CD4-positive, alpha-beta T cell treated with Interleukin-4 for 4 hours (primary cell): ENCODE data around the gene SIGLEC11.
"Not testable (repeated sequence)": the region's sequence is repeated elsewhere in the genome, so short reads cannot be mapped to it uniquely, and the experiment has no call there.

ENCODE experiments used
- DNase-seq: peaks from one replicate; pipeline ENCODE4 v3.0.0-alpha.2; 2020

SIGLEC11 gene, protein sequence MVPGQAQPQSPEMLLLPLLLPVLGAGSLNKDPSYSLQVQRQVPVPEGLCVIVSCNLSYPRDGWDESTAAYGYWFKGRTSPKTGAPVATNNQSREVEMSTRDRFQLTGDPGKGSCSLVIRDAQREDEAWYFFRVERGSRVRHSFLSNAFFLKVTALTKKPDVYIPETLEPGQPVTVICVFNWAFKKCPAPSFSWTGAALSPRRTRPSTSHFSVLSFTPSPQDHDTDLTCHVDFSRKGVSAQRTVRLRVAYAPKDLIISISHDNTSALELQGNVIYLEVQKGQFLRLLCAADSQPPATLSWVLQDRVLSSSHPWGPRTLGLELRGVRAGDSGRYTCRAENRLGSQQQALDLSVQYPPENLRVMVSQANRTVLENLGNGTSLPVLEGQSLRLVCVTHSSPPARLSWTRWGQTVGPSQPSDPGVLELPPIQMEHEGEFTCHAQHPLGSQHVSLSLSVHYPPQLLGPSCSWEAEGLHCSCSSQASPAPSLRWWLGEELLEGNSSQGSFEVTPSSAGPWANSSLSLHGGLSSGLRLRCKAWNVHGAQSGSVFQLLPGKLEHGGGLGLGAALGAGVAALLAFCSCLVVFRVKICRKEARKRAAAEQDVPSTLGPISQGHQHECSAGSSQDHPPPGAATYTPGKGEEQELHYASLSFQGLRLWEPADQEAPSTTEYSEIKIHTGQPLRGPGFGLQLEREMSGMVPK

GRCh38 chr19:49960980-49961379 lies at the start of gene SIGLEC11:
Gene SIGLEC11 (minus strand): TSS chr19:49961172. CDS start chr19:49961081, 91 bp downstream.
- not testable (repeated sequence) for DNase-seq

DNA sequence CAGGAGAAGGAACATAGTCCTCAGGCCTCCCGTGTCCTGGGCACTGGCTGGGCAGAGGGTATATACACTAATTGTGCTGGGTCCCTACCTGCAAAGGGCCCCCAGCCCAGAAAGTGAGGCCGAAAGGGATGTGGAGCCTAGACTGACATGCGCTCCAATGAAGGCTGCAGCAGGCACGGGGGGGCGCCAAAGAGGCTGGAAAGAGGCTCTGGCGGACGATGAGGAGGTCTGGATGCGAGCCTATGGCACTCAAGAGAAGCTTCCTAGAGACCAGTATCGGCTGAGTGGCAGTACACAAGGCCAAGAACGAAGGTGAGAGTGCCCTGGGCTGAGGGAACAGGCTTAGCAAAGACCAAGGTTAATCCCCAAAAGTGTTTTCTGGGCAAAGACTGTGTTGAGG lies 47.6 kb upstream of the SIGLEC11 start:
- DNase-seq, result no peak

DNA sequence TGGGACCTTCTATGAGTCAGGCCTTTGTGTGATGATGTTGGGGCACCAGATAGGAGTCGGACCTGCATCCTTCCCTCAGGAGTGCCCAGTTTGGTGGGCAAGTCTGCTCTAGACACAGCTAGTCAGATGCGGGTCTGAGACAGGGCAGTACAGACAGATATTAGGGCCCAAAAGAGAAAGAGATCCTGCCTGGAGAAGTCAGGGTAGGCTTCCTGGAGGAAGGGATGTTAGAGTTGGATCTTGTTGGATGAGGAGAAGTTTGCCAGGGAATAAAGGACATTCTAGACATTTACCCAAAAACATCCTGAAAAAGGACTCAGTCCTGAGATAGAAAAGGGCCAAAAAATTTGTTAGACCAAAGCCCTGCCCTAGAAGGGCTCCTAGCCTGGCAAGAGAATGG lies 47.0 kb upstream of the SIGLEC11 start:
- no peak for DNase-seq

GRCh38 chr19:50007170-50007569 lies 46.2 kb upstream of the SIGLEC11 start:
- DNase-seq, result no peak

DNA sequence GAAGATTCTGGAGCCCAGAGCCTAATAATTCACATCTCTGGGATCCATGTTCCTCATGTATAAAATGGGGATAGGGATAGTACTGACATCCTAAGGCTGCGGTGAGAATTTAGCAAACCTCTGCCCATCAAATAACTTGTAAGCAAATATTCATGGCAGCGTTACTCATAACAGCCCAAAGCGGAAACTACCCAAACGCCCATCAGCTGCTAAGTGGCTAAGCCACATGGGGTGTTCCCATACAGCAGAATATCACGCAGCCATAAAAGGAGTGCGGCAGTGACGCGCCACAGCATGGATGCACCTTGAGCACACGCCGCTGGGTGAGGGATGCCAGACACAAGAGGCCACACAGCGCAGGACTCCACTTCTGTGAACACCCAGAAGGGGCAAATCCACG lies 44.5 kb upstream of the SIGLEC11 start:
- DNase-seq, result no peak

- peak; percentile 50 for DNase-seq
These were observed 42.9 kb upstream of the SIGLEC11 start for GRCh38 chr19:50003810-50004419.

DNA sequence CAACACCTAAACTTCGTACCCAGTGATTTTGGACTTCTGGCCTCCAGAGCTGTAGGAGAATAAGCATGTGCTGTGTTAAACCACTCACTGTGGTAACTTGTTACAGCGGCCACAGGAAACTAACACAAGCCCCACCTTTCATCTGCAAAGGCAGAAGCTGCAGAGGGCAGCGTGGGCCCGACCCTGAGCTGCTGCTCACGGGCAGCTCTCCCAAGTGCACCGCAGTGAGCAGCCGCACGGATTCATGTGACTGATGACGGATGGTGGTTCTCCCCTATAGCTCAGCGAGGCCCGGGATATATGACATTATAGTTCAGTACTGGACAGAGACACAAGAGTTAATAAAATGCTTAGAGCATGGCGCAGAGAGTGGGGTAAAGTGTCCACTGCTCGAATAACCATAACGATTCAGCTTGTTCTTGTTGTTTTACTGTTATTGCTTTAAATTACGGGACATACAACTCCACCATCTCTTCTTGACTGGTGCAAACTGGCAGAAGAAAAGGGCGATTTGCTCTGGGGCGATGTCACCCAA lies 42.3 kb upstream of the SIGLEC11 start:
- no peak for DNase-seq

DNA sequence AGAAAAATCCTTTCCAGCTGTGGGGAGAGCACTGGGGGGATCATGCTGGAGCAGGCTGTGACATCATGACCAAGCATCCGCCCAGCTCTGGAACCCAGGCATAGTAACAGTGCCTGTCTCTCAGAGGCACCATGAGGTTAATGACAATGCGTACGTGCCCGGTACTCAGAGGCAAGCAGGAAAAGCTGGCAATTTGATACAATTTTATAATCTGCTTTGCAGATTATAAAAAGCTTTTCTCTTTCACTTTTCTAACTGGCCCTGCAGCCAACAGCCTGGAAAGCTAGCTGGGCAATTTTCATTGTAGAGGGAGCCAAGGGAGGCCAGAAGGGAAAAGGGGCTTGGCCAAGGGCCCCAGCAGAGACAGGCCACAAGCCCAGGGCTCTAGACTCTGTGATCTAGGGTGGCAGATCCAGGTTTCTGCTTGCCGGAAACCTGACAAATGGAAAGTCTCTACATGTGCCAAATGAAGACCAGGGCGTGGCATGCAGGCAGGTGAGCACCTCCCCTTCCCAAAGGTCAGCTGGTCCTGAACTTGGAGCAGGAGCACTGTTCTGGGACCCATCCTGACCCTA lies 41.5 kb upstream of the SIGLEC11 start:
- no peak for DNase-seq

DNA sequence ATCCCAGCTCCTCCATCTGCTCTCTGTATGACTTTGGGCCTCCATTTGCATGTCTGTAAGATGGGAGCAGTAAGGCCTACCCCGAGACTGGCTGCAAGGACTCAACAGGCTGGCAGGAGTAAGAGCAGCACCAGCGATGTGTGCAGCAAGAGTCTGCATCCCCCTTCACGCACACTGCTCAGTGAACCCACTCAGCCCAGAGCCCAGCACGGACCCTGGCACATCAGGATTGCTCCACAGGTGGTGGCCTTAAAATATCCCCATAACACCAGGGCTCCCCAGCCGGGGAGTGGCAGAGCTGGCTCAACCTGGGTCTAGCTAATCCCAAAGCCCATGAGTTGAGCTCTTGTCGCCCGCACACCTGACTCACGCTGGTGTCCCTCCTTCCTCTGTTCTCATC lies 40.8 kb upstream of the SIGLEC11 start:
- no peak for DNase-seq

- no peak for DNase-seq
These were observed 40.0 kb upstream of the SIGLEC11 start for GRCh38 chr19:50000841-50001557.

GRCh38 chr19:50000038-50000840 lies 39.3 kb upstream of the SIGLEC11 start:
- DNase-seq, result no peak

DNA sequence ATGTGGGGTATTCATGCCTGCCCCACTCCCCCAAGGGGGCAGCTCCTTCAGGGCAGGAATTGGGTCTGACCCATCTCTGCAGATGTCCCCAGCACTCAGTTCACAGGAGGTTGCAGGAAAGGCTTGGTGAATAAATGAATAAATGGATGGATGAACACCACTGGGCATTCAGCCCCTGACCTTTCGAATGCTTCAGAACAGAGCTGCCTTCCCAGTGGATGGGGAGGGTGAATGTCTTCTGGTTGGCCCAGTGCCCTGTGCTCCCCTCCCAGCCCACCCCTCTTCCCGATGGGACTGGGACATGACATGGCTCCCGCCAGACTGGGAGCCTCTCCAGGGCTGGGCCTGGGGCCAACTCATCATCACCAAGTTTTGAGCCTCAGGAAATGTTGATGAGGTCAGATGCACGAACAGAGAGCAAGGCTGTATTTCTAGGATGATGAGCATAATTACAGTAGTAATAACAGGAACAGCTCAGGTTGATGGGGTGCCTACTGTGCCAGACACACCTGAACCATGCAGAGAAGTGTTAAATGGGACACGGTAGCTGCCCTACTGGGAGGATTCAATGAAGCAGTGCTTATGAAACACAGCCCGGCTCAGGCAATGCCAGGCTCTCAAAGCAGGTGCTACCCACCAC lies 38.5 kb upstream of the SIGLEC11 start:
- DNase-seq, result no peak

DNA sequence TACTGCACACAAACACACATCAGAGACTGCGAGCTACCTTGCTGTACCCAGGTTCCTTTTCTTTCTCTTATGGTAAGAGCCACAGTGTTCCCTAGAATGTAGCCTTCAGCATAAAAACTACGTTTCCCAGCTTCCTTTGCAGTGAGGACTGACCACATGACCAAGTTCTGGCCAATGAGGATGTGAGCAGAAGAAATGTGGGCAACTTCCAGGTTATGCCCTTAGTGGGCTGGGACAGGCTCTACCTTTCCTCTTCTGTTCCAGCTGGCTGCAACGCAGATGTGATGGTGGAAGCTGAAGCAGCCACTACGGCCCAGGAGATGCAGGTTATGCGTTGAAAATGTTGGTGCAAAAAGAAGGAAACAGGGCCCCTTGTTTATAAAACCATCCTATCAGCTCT lies 36.7 kb upstream of the SIGLEC11 start:
- peak; percentile 5 for DNase-seq

DNA sequence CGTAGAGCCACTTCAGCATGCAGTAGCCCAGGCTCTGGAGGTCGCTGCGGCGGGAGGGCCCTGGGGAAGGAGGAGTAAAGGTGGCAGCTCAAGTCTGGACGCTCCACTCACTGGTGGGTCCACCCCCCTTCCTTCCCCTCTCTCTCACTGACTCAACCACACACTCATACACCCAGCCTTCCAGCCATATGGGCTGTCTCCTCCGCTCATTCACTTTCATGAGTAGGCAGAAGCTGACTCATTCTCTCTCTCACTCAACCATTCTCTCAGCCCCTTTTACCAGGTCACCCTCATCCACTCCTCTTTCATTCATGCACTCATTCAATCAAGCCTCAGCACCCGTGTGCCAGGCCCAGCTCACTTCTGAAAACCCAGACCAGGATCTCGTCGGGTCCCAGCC lies 27.5 kb upstream of the SIGLEC11 start:
- DNase-seq, result no peak

GRCh38 chr19:49988007-49988406 lies 27.0 kb upstream of the SIGLEC11 start:
- DNase-seq, result no peak

GRCh38 chr19:49987159-49987698 lies 26.3 kb upstream of the SIGLEC11 start:
- peak; percentile 72 for DNase-seq

GRCh38 chr19:49986354-49986753 lies 25.4 kb upstream of the SIGLEC11 start:
- no peak for DNase-seq

GRCh38 chr19:49985871-49986270 lies 24.9 kb upstream of the SIGLEC11 start:
- DNase-seq, result no peak

GRCh38 chr19:49984491-49984890 lies 23.5 kb upstream of the SIGLEC11 start:
- no peak for DNase-seq

GRCh38 chr19:49983645-49984229 lies 22.8 kb upstream of the SIGLEC11 start:
- DNase-seq, result peak; percentile 72
